Naive B cell (primary cell): ENCODE measurements around the gene CADPS2. TPM values are rescaled to one million over a fixed set of nuclear protein-coding genes. Genes with fewer than 3 reads are reported as not detected.

Experiments
- ATAC-seq, 2 donors: fragments of 150-1000 bp; cut with Tn5 transposase; 2 replicates each; pipeline ENCODE4 v1.10.0; 2021; ENCODE audit warnings: low read depth in 2 of 2, mild to moderate bottlenecking in 2 of 2, moderate library complexity in 2 of 2
- DNase-seq: peaks from one replicate; pipeline ENCODE4 v3.0.0; 2022
- H3K27ac Mint-ChIP-seq, 6 donors: one replicate each; pipeline ENCODE4 v1.8.0; 2020 to 2022; ENCODE audit warnings: mild to moderate bottlenecking in 6 of 6, mixed read lengths in 6 of 6, moderate library complexity in 5 of 6, inconsistent platforms in 2 of 6
- H3K27me3 Mint-ChIP-seq, 3 donors: one replicate each; pipeline ENCODE4 v1.8.0; 2021 to 2022; ENCODE audit warnings: mixed read lengths in 3 of 3, mild to moderate bottlenecking in 1 of 3
- H3K36me3 Mint-ChIP-seq, 2 donors: one replicate each; pipeline ENCODE4 v1.8.0; 2020 to 2022; ENCODE audit warnings: mixed read lengths in 2 of 2, inconsistent platforms in 1 of 2, mild to moderate bottlenecking in 1 of 2
- H3K4me1 Mint-ChIP-seq, 3 donors: one replicate each; pipeline ENCODE4 v1.8.0; 2020 to 2022; ENCODE audit warnings: mixed read lengths in 3 of 3, inconsistent platforms in 1 of 3, mild to moderate bottlenecking in 1 of 3, moderate library complexity in 1 of 3
- H3K4me3 Mint-ChIP-seq, 8 donors: one replicate each; pipeline ENCODE4 v1.8.0; 2020 to 2022; ENCODE audit warnings: mild to moderate bottlenecking in 8 of 8, mixed read lengths in 8 of 8, moderate library complexity in 8 of 8, inconsistent platforms in 2 of 8
- H3K9me3 Mint-ChIP-seq, 7 donors: one replicate each; pipeline ENCODE4 v1.8.0; 2020 to 2022; ENCODE audit warnings: mixed read lengths in 7 of 7, mild to moderate bottlenecking in 5 of 7, inconsistent platforms in 2 of 7, moderate library complexity in 1 of 7
- polyA plus RNA-seq, 6 donors: library from polyadenylated mRNA; unstranded; fragments of 300-500 nt; fragmentation: Illumina TruSeq; gene quantifications; one replicate each; pipeline ENCODE4 v1.2.3, GENCODE V29; 2021; ENCODE audit warnings: low read depth in 6 of 6

CADPS2 gene
- polyA plus RNA-seq, 6 donors from 2014 or later, result not detected

DNA sequence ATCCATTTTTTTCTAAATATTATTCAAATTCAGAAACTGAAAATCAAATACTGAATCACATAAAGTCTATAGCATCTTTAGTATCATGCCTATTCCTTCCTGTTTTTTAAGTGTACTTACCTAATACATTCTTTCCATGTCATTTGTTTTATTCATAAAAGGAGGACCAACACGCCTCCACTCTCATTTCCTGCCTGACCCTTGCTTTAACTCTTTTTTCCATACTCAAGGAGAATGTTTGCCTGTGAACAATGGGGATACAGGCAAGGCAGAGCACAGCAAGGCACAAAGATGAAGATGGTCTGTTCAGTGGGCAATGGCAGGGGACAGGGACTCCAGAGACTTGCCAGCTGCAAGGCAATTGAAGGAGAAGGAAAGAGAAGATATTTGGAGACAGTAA lies 460.5 kb downstream of the CADPS2 start:
- peaks cover 0 to 1% (median 0%) of the 10 kb centered on the region in 7 donors for H3K9me3 Mint-ChIP-seq

DNA sequence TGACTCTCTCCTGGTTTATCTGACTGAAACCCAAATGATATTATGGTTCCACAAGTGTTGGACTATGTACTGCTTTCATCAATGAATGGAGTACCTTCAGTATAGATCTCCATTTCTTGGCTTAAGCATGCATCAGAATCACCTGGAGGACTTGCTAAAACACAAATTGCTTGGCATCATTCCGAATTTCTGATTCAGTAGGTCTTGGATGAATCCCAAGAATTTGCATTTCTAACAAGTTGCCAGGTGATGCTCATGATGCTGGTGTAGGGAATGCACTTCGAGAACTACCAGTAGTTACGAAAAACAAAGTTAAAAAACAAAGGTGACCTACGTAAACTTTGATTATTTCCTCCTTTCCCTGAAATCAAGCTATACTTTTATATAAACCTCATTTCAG lies 462.7 kb downstream of the CADPS2 start:
- Mint-ChIP-seq H3K9me3 (peaks cover 0 to 1% (median 0%) of the 10 kb centered on the region in 7 donors), H3K27me3 (no peaks in the 10 kb centered on the region), H3K27ac (no peak overlapping the region), H3K4me1 (no peaks in the 10 kb centered on the region), H3K4me3 (no peak overlapping the region), H3K36me3 (no peaks in the 10 kb centered on the region)
- no peak for ATAC-seq
- no peak for DNase-seq

More for the DNA sequence above, 460.5 kb downstream of the CADPS2 start:
- Mint-ChIP-seq H3K27me3 (no peaks in the 10 kb centered on the region), H3K4me3 (no peak overlapping the region), H3K27ac (no peak overlapping the region), H3K36me3 (no peaks in the 10 kb centered on the region), H3K4me1 (no peaks in the 10 kb centered on the region)
- ATAC-seq (no peak), DNase-seq (no peak)

DNA sequence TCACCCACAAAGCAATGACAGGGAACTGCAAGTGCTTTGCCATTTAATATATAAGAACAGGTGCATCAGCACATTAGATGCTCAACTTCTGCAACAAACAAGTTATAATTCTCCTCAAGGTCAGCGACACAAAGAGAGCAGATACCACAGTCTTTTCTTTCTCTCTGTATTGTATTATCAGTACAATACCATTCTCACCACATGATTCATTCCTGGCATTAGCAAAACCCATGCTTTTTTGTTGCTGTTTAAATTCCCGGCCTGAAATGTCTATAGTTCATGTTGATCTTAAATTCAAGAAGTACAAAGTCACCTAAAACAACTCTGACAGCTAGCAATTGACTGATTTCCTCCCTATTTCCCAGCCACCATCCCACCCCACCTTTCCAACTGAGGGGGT lies 469.9 kb downstream of the CADPS2 start:
- no peaks in the 10 kb centered on the region for H3K27me3 Mint-ChIP-seq
- H3K27ac Mint-ChIP-seq, result peak overlapping the region in 1 of 6 donors; percentile 3
- no peak for ATAC-seq
- no peak for DNase-seq
- peaks cover 0 to 4% (median 0%) of the 10 kb centered on the region in 7 donors for H3K9me3 Mint-ChIP-seq
- H3K4me3 Mint-ChIP-seq, result no peak overlapping the region
- H3K36me3 Mint-ChIP-seq, result no peaks in the 10 kb centered on the region
- H3K4me1 Mint-ChIP-seq, result no peaks in the 10 kb centered on the region

DNA sequence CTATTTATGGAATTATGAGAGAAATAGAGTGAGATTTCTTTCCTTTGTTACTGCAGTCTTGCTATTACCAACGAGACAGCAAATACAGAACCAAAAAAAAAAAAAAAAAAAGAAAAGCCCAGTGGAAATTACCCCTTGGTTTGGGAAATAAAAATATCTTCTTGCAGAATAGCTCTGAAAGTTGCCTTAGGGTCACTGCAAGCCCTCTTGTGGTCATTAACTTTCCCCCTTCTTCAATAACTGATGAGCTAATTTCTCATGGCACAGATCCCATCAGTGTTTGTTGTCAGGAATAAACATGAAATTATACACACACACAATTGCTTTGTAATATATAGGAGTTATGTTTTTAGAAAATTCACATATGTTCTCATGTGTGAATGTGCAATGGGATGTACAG lies 470.8 kb downstream of the CADPS2 start:
- ATAC-seq, result no peak
- Mint-ChIP-seq H3K27me3 (no peaks in the 10 kb centered on the region), H3K27ac (no peak overlapping the region), H3K4me3 (no peak overlapping the region), H3K9me3 (peaks cover 0 to 4% (median 0%) of the 10 kb centered on the region in 7 donors), H3K36me3 (no peaks in the 10 kb centered on the region), H3K4me1 (no peaks in the 10 kb centered on the region)
- DNase-seq, result no peak

DNA sequence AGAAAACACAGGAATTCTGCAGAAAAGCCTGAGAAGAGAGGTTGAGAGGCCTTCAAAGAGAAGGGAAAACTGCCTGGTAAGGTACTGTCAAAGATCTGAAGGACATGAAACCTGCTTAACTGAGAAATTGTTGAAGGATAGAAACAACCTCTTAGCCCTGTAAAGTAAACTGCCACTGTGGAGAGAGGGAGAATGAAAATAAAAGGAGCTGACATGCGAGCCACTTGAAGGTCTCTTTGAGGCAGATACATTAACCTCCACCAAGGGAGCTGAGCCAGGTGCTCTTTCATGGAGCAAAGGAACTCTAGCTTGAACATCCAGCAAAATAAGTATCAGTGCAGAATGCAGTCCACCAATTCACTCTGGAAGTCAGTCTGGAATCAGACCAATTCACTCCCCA lies 472.9 kb downstream of the CADPS2 start:
- DNase-seq, result no peak
- peaks cover 0 to 4% (median 0%) of the 10 kb centered on the region in 7 donors for H3K9me3 Mint-ChIP-seq
- no peak overlapping the region for H3K4me3 Mint-ChIP-seq
- no peaks in the 10 kb centered on the region for H3K36me3 Mint-ChIP-seq
- no peak overlapping the region for H3K27ac Mint-ChIP-seq
- no peaks in the 10 kb centered on the region for H3K4me1 Mint-ChIP-seq
- no peaks in the 10 kb centered on the region for H3K27me3 Mint-ChIP-seq
- ATAC-seq, result no peak

DNA sequence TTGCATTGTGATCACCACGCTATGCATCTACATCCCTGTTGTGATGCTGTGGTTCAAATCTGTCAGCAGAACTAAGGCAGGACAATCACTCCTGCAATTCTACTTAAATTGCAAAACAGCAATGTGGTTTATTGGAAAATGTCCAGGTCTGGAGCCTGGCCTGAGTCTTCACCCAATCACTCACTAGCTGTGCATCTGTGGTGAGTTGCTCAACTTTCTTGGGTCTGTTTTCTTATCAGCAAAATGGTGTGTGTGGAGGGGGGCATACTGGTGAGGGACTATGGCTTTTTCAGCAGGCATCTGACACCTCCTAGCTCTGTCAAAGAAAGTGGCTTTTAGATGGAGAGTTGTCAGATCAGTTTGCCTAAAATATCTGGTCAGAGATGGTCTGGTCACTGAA lies 473.4 kb downstream of the CADPS2 start:
- no peak for DNase-seq
- Mint-ChIP-seq H3K27me3 (no peaks in the 10 kb centered on the region), H3K27ac (no peak overlapping the region), H3K4me1 (no peaks in the 10 kb centered on the region), H3K4me3 (no peak overlapping the region), H3K36me3 (no peaks in the 10 kb centered on the region), H3K9me3 (peaks cover 0 to 4% (median 0%) of the 10 kb centered on the region in 7 donors)
- ATAC-seq, result no peak

DNA sequence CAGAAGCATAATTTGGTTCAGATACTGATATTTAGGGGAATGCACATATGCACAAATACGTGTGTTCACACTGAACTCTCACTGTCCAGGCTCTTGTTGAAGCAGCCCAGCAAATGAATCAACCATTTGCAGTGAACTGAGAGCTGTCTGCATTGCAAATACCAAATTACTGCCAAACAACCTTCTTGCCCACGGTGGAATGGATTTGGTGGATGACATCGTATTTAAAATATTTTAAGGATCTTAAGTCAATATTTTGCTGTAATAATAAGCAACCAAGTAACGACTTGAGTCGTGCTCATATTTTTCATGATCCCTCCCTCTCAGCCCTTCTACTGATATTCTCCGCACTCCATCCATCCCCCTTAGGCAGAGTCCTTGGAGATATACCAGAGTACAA lies 473.8 kb downstream of the CADPS2 start:
- H3K9me3 Mint-ChIP-seq, result peaks cover 0 to 2% (median 0%) of the 10 kb centered on the region in 7 donors
- no peaks in the 10 kb centered on the region for H3K27me3 Mint-ChIP-seq
- H3K27ac Mint-ChIP-seq, result no peak overlapping the region
- H3K36me3 Mint-ChIP-seq, result no peaks in the 10 kb centered on the region
- no peak for ATAC-seq
- H3K4me1 Mint-ChIP-seq, result no peaks in the 10 kb centered on the region
- no peak overlapping the region for H3K4me3 Mint-ChIP-seq
- no peak for DNase-seq

DNA sequence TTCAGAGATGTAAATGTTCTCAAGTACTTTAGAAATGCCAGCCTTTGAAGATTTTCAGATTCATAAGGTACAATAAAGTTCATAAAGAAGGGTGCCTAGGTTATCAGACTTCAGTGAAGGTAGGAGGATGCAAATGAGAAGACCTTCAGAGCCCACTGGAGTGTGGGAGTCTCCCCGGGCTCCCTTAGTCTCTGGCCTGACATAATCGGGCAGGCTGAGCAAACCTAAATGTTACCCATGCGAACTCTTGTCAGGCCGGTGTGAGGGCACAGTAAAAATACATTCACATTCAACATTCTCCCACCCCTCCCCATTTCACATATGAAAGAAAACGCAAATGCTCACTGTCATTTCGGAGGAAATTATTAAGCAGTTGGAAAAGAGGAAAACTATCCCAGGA lies 479.1 kb downstream of the CADPS2 start:
- DNase-seq (no peak), ATAC-seq (no peak)
- Mint-ChIP-seq H3K9me3 (no peaks in the 10 kb centered on the region), H3K4me3 (no peak overlapping the region), H3K4me1 (no peaks in the 10 kb centered on the region), H3K27ac (no peak overlapping the region), H3K36me3 (no peaks in the 10 kb centered on the region), H3K27me3 (no peaks in the 10 kb centered on the region)

DNA sequence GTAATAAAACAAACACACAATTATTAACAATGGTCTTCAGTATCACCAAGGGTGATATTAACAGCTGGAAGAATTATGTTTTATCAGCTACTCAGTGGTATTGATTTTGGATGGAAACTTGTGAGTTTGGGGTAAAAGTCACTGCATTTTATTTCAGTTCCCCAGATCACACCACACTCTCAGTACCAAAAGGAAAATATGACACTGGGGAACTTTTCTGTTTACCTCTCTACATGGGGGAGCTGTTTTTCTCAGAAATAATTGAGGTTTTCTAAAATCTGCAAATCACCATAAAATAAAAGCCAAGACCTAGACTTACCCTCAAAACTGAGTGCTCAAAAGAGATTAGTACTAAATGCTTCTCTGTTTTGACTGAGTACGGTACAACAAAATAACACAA lies 483.1 kb downstream of the CADPS2 start:
- H3K4me1 Mint-ChIP-seq, result no peaks in the 10 kb centered on the region
- H3K36me3 Mint-ChIP-seq, result no peaks in the 10 kb centered on the region
- H3K4me3 Mint-ChIP-seq, result no peak overlapping the region

DNA sequence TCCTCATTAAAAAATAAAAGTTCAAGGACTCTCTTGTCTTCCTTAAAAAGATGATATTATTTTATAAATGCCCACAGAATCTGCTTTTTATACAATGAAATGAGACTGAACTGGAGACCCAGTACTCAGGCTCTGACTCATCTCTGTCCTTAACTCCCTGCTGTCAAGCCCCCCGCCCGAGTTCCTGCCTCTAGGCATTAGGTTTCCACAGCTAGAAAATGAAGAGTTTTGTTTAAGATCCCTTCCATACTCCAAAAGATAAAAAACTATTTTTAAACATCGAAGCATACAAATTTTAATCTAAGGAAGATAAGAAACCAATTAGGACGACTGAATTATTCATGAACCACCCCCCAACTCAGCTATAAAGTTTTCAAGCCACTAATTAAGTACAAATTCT lies 484.0 kb downstream of the CADPS2 start:
- Mint-ChIP-seq H3K36me3 (no peaks in the 10 kb centered on the region), H3K4me3 (no peak overlapping the region), H3K27me3 (no peaks in the 10 kb centered on the region), H3K27ac (no peak overlapping the region), H3K9me3 (peaks cover 0 to 4% (median 0%) of the 10 kb centered on the region in 7 donors), H3K4me1 (no peaks in the 10 kb centered on the region)
- ATAC-seq (no peak), DNase-seq (no peak)

More for the DNA sequence above, 483.1 kb downstream of the CADPS2 start:
- Mint-ChIP-seq H3K27ac (no peak overlapping the region), H3K9me3 (peaks cover 0 to 4% (median 0%) of the 10 kb centered on the region in 7 donors), H3K27me3 (no peaks in the 10 kb centered on the region)
- no peak for ATAC-seq
- no peak for DNase-seq

DNA sequence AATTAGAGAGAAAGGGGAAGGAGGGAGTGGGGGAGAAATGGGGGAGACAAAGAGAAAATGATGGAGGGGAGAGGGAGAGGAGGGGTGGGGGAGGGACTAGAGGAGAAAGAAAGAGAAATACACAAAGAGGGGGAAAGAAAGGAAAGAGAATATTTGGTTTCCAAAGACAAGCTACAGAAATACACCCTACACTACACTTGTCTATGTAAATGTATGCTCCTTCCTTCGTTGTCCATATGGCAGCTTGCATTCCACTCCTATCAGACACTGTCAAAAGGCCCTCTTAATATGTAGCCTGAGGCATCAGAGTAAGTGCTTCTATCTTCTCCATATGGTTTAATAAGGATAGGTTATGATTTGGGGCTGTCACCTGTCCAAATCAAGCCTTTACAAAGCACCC lies 488.9 kb downstream of the CADPS2 start:
- ATAC-seq (no peak), DNase-seq (no peak)
- peaks cover 0 to 4% (median 0%) of the 10 kb centered on the region in 7 donors for H3K9me3 Mint-ChIP-seq
- no peaks in the 10 kb centered on the region for H3K27me3 Mint-ChIP-seq
- no peaks in the 10 kb centered on the region for H3K4me1 Mint-ChIP-seq
- H3K36me3 Mint-ChIP-seq, result no peaks in the 10 kb centered on the region
- H3K27ac Mint-ChIP-seq, result no peak overlapping the region
- no peak overlapping the region for H3K4me3 Mint-ChIP-seq

DNA sequence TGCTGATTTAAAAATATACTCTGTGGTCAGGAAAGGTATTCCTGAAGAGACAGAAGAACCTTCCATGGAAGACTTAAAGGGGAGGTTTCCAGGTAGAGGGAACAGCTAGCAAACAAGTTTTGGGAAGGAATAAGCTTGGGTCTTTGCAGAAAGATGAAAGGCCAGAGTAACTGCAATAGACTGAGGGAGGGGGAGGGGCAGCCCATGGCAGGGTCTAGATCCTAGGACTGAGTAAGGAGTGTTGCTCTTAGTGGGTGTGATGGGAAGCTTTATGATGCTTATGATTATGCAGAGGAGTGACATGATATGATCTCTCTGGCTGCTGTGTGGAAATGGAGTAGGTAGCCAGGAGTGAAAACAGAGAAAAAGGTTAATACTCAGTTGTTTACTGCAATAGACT lies 491.7 kb downstream of the CADPS2 start:
- Mint-ChIP-seq H3K4me1 (no peaks in the 10 kb centered on the region), H3K9me3 (peaks cover 0 to 3% (median 0%) of the 10 kb centered on the region in 7 donors), H3K27me3 (no peaks in the 10 kb centered on the region), H3K27ac (peak overlapping the region in 1 of 6 donors; percentile 24), H3K36me3 (no peaks in the 10 kb centered on the region), H3K4me3 (no peak overlapping the region)
- no peak for ATAC-seq
- no peak for DNase-seq

DNA sequence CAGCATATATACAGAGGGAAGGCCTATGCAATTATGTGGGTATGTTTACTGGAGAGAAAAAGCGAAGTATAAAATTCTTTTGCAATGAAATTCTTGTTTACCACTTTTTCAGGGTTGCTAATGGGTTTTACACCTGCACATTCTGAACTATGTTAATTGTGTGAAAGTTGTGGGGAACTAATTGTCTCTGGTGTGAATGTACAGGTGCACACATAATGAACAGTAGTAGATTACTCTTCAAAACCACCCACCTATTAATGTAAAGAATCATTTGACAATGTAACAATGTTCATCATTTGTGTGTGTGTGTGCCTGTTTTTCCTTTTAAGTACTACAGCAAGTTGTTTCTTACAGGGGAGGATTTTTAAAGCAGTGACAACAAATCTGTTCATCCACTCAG lies 501.7 kb downstream of the CADPS2 start:
- Mint-ChIP-seq H3K9me3 (no peaks in the 10 kb centered on the region), H3K36me3 (no peaks in the 10 kb centered on the region), H3K4me3 (no peak overlapping the region), H3K27me3 (no peaks in the 10 kb centered on the region), H3K4me1 (no peaks in the 10 kb centered on the region), H3K27ac (no peak overlapping the region)
- ATAC-seq (no peak), DNase-seq (no peak)

DNA sequence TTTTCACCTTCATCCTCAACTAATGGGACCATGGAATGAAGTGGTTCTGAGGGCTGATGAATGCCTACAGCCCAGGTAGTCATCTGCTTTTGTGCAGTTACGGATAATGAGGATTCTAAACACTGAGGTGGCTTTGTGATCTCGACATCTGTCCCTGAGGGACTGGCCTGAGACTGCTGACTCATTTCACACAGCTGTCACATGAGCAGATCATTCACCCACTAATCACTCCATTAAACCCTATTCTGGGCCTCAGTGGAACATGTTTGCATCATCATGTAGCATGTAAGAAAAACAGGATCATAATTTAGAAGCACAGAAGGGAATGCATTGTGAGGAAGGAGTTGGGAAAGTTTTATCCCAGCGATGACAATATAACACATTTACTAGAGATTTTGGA lies 502.3 kb downstream of the CADPS2 start:
- H3K27ac Mint-ChIP-seq, result no peak overlapping the region
- H3K9me3 Mint-ChIP-seq, result no peaks in the 10 kb centered on the region
- no peak overlapping the region for H3K4me3 Mint-ChIP-seq
- ATAC-seq (no peak), DNase-seq (no peak)
- no peaks in the 10 kb centered on the region for H3K27me3 Mint-ChIP-seq
- H3K36me3 Mint-ChIP-seq, result no peaks in the 10 kb centered on the region
- H3K4me1 Mint-ChIP-seq, result no peaks in the 10 kb centered on the region

DNA sequence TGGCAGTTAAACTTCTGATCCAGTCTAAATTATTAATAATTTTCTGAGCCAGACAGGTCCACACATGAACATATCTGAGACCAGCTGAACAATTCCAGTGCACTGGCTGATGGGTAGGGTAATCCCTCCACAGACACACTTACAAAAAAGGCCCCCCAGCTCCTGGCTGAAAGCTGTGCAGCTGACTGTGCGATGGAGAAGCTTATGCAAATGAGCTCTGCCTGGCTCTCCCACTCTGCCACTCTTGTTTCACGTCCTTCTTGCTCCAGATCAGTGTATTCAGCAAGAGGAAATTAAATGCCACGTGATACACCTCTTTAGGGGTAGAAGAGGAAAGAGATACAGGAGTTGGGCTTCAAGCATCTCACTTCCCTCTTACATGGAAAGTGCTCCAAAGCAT lies 505.3 kb downstream of the CADPS2 start:
- Mint-ChIP-seq H3K27ac (peak overlapping the region in 1 of 6 donors; percentile 62), H3K4me1 (no peaks in the 10 kb centered on the region), H3K9me3 (peaks cover 0 to 1% (median 0%) of the 10 kb centered on the region in 7 donors), H3K36me3 (no peaks in the 10 kb centered on the region), H3K4me3 (no peak overlapping the region), H3K27me3 (no peaks in the 10 kb centered on the region)
- ATAC-seq (no peak), DNase-seq (no peak)
